SH-SY5Y (cell line): ENCODE measurements around the gene MED13L.

Experiments
- GATA2 ChIP-seq: IDR thresholded peaks from 2 replicates; pipeline ENCODE4 v1.6.1; 2011; ENCODE audit warnings: mild to moderate bottlenecking, low read depth, low read length
- GATA3 ChIP-seq: IDR thresholded peaks from 2 replicates; pipeline ENCODE4 v1.6.1; 2011; ENCODE audit warnings: low read depth, mild to moderate bottlenecking, low read length, moderate library complexity

DNA sequence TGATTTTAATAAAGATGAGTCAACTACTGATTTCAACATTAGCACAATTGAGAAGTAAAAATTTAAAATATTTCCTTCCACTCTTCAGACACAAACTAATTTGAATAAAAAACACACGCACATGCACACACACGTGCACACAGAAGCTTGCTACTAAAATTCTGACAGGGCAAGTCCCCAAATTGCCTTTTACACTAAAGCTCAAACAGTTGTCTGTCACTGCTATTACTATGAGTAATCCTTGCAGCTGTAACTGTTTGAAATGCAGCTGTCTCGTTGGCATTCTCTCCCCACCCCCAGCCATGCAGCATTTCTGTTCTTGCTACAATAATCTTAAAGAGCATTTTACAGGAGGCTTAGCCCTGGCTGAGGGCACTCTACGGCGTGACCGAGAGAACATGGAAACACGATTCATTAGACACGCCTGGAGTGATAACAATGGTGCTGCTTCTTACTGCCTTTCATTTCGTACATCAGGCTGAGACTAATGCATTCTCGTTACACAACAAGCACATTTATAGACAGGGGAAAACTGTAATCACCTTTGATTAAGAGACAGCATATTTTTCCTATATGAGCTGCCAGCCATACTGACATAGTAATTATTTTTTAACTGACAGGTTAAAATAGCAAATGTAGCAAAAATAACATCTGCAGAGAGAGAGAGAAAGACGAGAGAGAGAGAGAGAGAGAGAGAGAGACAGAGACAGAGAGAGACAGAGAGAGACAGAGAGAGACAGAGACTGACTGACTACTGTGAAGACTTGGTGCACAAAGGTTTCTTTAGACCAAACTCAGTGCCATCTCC is 153.8 kb downstream of the MED13L start:
- TF ChIP-seq GATA2, result no peak
- no peak for TF ChIP-seq GATA3
